ENCODE data around the gene ITSN2. TPM values are rescaled to one million over a fixed set of nuclear protein-coding genes. Genes with fewer than 3 reads are reported as not detected.

Gene ITSN2
- polyA plus RNA-seq, 1 donor from 2014 or later: 10.6 TPM

DNA sequence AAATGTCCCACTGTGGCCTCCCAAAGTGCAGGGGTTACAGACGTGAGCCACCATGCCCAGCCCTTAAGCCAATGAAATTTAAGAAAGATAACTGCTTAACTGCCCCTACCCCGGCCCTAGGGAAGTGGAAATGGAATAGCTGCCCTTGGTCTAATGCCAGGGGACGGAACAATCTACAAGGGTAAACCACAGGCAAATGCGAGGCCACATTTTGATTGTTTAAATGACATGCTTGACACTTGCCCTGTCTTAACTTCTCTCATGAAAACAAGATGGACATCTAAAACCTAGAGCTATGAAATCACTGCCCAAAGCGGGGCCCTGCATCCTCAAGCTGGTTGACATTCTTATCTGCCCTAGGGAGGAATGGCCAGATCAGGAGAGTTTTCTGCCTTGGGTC, 5.5 kb upstream of the ITSN2 start:
- Histone ChIP-seq H3F3A (ENCODE audit: insufficient read depth, low read length, poor library complexity, severe bottlenecking) (no peaks in the 10 kb centered on the region), H3K4me2 (ENCODE audit: low read length) (no peak overlapping the region), H3K27me3 (ENCODE audit: insufficient read depth, low read depth, low read length) (no peaks in the 10 kb centered on the region), H3K79me2 (replicated peaks; ENCODE audit: insufficient read depth, low read length) (no peaks in the 10 kb centered on the region), H3K9me3 (ENCODE audit: low read length) (no peaks in the 10 kb centered on the region), H3K27ac (ENCODE audit: low read length) (no peak overlapping the region), H4K20me1 (ENCODE audit: insufficient read depth) (no peaks in the 10 kb centered on the region), H3K36me3 (ENCODE audit: insufficient read depth, low read length) (no peaks in the 10 kb centered on the region), H2AFZ (ENCODE audit: low read depth, low read length) (no peak overlapping the region), H3K9me2 (ENCODE audit: insufficient read depth, low read length) (no peaks in the 10 kb centered on the region), H3K4me3 (ENCODE audit: low read length) (no peak overlapping the region), H3K9ac (ENCODE audit: low read length) (no peak overlapping the region)
- TF ChIP-seq, protein P1, sequence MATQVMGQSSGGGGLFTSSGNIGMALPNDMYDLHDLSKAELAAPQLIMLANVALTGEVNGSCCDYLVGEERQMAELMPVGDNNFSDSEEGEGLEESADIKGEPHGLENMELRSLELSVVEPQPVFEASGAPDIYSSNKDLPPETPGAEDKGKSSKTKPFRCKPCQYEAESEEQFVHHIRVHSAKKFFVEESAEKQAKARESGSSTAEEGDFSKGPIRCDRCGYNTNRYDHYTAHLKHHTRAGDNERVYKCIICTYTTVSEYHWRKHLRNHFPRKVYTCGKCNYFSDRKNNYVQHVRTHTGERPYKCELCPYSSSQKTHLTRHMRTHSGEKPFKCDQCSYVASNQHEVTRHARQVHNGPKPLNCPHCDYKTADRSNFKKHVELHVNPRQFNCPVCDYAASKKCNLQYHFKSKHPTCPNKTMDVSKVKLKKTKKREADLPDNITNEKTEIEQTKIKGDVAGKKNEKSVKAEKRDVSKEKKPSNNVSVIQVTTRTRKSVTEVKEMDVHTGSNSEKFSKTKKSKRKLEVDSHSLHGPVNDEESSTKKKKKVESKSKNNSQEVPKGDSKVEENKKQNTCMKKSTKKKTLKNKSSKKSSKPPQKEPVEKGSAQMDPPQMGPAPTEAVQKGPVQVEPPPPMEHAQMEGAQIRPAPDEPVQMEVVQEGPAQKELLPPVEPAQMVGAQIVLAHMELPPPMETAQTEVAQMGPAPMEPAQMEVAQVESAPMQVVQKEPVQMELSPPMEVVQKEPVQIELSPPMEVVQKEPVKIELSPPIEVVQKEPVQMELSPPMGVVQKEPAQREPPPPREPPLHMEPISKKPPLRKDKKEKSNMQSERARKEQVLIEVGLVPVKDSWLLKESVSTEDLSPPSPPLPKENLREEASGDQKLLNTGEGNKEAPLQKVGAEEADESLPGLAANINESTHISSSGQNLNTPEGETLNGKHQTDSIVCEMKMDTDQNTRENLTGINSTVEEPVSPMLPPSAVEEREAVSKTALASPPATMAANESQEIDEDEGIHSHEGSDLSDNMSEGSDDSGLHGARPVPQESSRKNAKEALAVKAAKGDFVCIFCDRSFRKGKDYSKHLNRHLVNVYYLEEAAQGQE (IDR thresholded peaks at IDR 0.05; ENCODE audit: borderline replicate concordance): no peak
- TF ChIP-seq MXI1 (conservative IDR thresholded peaks at IDR 0.05; ENCODE audit: poor library complexity, severe bottlenecking) (no peak), EZH2 (IDR thresholded peaks at IDR 0.05; ENCODE audit: borderline replicate concordance, insufficient read depth, low read length, poor library complexity, severe bottlenecking) (no peak), TAF1 (IDR thresholded peaks at IDR 0.05; ENCODE audit: low read depth) (no peak), POLR2AphosphoS5 (IDR thresholded peaks at IDR 0.05) (no peak), EP300 (conservative IDR thresholded peaks at IDR 0.05; ENCODE audit: poor library complexity, severe bottlenecking) (no peak)

DNA sequence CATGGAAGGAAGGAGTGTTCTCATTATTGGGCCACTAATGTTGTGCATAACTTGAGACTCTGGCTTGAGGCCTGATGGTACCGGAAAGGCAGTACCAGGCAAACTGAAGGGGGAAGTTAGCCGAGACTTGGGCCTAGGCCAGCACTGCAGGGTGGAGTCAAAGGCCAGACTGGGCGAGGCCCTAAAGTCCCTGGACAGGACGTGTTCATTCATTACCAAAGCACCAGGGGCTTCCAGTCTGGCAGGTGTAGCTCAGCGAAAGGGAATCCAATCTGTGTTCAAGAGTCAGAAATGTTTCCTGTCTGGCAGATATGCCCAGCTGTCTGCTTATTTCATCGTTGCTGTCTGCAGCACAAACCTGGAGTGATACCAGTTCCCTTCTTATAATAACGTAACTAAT, 4.7 kb upstream of the ITSN2 start:
- Histone ChIP-seq H4K20me1 (ENCODE audit: insufficient read depth) (no peaks in the 10 kb centered on the region), H3K36me3 (ENCODE audit: insufficient read depth, low read length) (no peaks in the 10 kb centered on the region), H3K79me2 (replicated peaks; ENCODE audit: insufficient read depth, low read length) (no peaks in the 10 kb centered on the region), H2AFZ (ENCODE audit: low read depth, low read length) (no peak overlapping the region), H3K27ac (ENCODE audit: low read length) (no peak overlapping the region), H3K9me2 (ENCODE audit: insufficient read depth, low read length) (no peaks in the 10 kb centered on the region), H3K4me3 (ENCODE audit: low read length) (no peak overlapping the region), H3K4me2 (ENCODE audit: low read length) (no peak overlapping the region), H3K9ac (ENCODE audit: low read length) (no peak overlapping the region), H3K27me3 (ENCODE audit: insufficient read depth, low read depth, low read length) (no peaks in the 10 kb centered on the region), H3F3A (ENCODE audit: insufficient read depth, low read length, poor library complexity, severe bottlenecking) (no peaks in the 10 kb centered on the region), H3K9me3 (ENCODE audit: low read length) (no peaks in the 10 kb centered on the region)
- TF ChIP-seq, protein P1 (IDR thresholded peaks at IDR 0.05; ENCODE audit: borderline replicate concordance): no peak
- TF ChIP-seq POLR2AphosphoS5 (IDR thresholded peaks at IDR 0.05) (no peak), RAD21 (conservative IDR thresholded peaks at IDR 0.05) (no peak), EZH2 (IDR thresholded peaks at IDR 0.05; ENCODE audit: borderline replicate concordance, insufficient read depth, low read length, poor library complexity, severe bottlenecking) (no peak), MXI1 (conservative IDR thresholded peaks at IDR 0.05; ENCODE audit: poor library complexity, severe bottlenecking) (no peak), SMC3 (conservative IDR thresholded peaks at IDR 0.05; ENCODE audit: poor library complexity) (no peak), EP300 (conservative IDR thresholded peaks at IDR 0.05; ENCODE audit: poor library complexity, severe bottlenecking) (no peak), TAF1 (IDR thresholded peaks at IDR 0.05; ENCODE audit: low read depth) (no peak)
- TF ChIP-seq, protein P2, sequence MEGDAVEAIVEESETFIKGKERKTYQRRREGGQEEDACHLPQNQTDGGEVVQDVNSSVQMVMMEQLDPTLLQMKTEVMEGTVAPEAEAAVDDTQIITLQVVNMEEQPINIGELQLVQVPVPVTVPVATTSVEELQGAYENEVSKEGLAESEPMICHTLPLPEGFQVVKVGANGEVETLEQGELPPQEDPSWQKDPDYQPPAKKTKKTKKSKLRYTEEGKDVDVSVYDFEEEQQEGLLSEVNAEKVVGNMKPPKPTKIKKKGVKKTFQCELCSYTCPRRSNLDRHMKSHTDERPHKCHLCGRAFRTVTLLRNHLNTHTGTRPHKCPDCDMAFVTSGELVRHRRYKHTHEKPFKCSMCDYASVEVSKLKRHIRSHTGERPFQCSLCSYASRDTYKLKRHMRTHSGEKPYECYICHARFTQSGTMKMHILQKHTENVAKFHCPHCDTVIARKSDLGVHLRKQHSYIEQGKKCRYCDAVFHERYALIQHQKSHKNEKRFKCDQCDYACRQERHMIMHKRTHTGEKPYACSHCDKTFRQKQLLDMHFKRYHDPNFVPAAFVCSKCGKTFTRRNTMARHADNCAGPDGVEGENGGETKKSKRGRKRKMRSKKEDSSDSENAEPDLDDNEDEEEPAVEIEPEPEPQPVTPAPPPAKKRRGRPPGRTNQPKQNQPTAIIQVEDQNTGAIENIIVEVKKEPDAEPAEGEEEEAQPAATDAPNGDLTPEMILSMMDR (IDR thresholded peaks at IDR 0.05; ENCODE audit: poor library complexity, severe bottlenecking): no peak
